Measurements from ENCODE around the gene CLTCL1.

DNA sequence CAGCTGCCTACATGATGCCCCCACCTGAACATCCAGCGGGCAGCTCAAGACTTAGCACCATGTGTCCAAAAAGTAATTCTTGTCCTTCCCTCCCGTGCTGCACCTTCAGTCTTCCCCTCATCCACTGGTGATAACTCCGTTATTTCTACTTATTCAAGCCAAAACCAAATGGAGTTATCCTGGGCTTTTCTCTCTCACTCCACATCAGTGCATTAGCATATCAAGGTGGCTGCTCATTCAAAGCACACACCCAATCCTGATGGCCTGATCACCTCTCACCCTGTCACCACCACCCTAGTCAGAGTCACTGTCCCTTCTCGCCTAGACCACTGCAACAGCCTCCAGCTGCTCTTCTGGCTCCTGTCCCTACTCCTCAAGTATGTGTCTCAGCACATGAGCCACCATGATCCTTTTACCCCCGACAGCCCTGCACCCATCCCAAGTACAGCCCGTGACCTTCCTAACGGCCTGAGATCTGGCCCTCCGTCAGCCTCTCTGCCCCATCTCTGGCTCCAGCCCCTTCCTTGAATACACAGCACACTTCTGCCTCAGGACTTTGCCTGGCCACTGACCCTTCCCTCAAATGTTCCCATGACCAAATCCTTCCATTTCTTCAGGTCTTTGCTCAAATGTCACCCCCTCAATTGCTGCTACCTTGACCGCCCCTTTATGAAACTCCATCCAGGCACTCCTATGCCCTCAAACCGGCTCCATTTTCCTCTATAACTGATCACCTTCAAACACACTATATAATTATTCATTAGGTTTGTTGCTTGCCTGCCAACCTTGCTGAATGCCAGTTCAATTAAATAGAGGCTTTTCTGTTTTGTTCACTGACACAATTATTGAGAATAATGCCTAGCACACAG, 93.3 kb downstream of the CLTCL1 start:
- TF ChIP-seq, protein P1, sequence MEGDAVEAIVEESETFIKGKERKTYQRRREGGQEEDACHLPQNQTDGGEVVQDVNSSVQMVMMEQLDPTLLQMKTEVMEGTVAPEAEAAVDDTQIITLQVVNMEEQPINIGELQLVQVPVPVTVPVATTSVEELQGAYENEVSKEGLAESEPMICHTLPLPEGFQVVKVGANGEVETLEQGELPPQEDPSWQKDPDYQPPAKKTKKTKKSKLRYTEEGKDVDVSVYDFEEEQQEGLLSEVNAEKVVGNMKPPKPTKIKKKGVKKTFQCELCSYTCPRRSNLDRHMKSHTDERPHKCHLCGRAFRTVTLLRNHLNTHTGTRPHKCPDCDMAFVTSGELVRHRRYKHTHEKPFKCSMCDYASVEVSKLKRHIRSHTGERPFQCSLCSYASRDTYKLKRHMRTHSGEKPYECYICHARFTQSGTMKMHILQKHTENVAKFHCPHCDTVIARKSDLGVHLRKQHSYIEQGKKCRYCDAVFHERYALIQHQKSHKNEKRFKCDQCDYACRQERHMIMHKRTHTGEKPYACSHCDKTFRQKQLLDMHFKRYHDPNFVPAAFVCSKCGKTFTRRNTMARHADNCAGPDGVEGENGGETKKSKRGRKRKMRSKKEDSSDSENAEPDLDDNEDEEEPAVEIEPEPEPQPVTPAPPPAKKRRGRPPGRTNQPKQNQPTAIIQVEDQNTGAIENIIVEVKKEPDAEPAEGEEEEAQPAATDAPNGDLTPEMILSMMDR (IDR thresholded peaks at IDR 0.05) = no peak
- TF ChIP-seq POLR2A (IDR thresholded peaks at IDR 0.05) = no peak

All from testis (tissue), 2 donors.